A673 (cell line): Measurements from ENCODE around the gene CEACAM1. TPM values are rescaled to one million over a fixed set of nuclear protein-coding genes. Genes with fewer than 3 reads are reported as not detected.

Experiments used
- BruUV-seq: library from RNA; stranded (reverse); fragments of 400-500 nt; replicated peaks from 2 replicates; lab custom pipeline; 2021; lab: Mats Ljungman, UMichigan
- CTCF ChIA-PET: fragments of 300-600 bp; sonication (Branson Sonifier 250); formaldehyde crosslinking; loops from one replicate; lab custom pipeline; 2022; ENCODE audit warnings: antibody characterized with exemption; lab: Charles Lee
- POLR2A ChIA-PET: fragments of 300-600 bp; sonication (Branson Sonifier 250); formaldehyde crosslinking; loops from one replicate; lab custom pipeline; 2022; ENCODE audit warnings: antibody characterized with exemption; ENCODE audit not compliant: low non-redundant PET; lab: Charles Lee
- DNase-seq: peaks from one replicate; pipeline ENCODE4 v3.0.0-alpha.2; 2015; ENCODE audit warnings: low spot score
- H3K27ac ChIP-seq: fragments of 200-600 bp; sonication (generic); 2 replicates; pipeline ENCODE4 v1.5.1; 2016; ENCODE audit warnings: mixed run types, low read depth, mild to moderate bottlenecking, mixed read lengths, antibody characterized with exemption, low read length; ENCODE audit not compliant: poor library complexity, severe bottlenecking
- H3K27me3 ChIP-seq: fragments of 200-600 bp; sonication (generic); replicated peaks from 2 replicates; pipeline ENCODE4 v1.6.1; 2017; ENCODE audit warnings: mixed run types, low read depth, mild to moderate bottlenecking, mixed read lengths, antibody characterized with exemption, low read length; ENCODE audit not compliant: insufficient read depth, poor library complexity
- H3K36me3 ChIP-seq: fragments of 200-600 bp; sonication (generic); 2 replicates; pipeline ENCODE4 v1.6.1; 2016; ENCODE audit warnings: mixed run types, mild to moderate bottlenecking, mixed read lengths, antibody characterized with exemption, low read length; ENCODE audit not compliant: insufficient read depth, poor library complexity, severe bottlenecking
- H3K4me1 ChIP-seq: fragments of 200-600 bp; sonication (generic); 2 replicates; pipeline ENCODE4 v1.6.1; 2017; ENCODE audit warnings: mixed run types, mild to moderate bottlenecking, mixed read lengths, antibody characterized with exemption, low read length; ENCODE audit not compliant: insufficient read depth, poor library complexity, severe bottlenecking
- H3K4me3 ChIP-seq: fragments of 200-600 bp; sonication (generic); 2 replicates; pipeline ENCODE4 v1.5.1; 2016; ENCODE audit warnings: low read depth, mixed run types, mild to moderate bottlenecking, mixed read lengths, low read length; ENCODE audit not compliant: poor library complexity, severe bottlenecking
- H3K9me3 ChIP-seq: fragments of 200-600 bp; sonication (generic); 2 replicates; pipeline ENCODE4 v1.6.1; 2016; ENCODE audit warnings: mixed run types, low read depth, mild to moderate bottlenecking, mixed read lengths, antibody characterized with exemption, low read length; ENCODE audit not compliant: poor library complexity, severe bottlenecking
- CTCF ChIP-seq: fragments of 300-800, 200-600 bp; sonication (generic); conservative IDR thresholded peaks from 2 replicates; pipeline ENCODE4 v1.5.1; 2017; ENCODE audit warnings: low read depth, mild to moderate bottlenecking, antibody characterized with exemption, low read length, moderate library complexity, mixed read lengths
- EZH2 ChIP-seq: fragments of 200-600 bp; sonication (generic); IDR thresholded peaks from 2 replicates; pipeline ENCODE4 v1.6.1; 2017; ENCODE audit warnings: borderline replicate concordance, low read depth, mild to moderate bottlenecking, mixed read lengths, antibody characterized with exemption, low read length; ENCODE audit not compliant: poor library complexity, severe bottlenecking
- intact Hi-C: fragments of 100-400 bp; cut with micrococcal nuclease; formaldehyde crosslinking; loops from one replicate; pipeline ENCODE4 v1.10.0; 2022; ENCODE audit not compliant: unreplicated experiment
- total RNA-seq: library from RNA; stranded (reverse); gene quantifications from 2 replicates; pipeline ENCODE4 v1.2.3, GENCODE V29; 2021

CEACAM1 gene
- total RNA-seq, 1 experiment from 2014 or later: 0.64 TPM

DNA sequence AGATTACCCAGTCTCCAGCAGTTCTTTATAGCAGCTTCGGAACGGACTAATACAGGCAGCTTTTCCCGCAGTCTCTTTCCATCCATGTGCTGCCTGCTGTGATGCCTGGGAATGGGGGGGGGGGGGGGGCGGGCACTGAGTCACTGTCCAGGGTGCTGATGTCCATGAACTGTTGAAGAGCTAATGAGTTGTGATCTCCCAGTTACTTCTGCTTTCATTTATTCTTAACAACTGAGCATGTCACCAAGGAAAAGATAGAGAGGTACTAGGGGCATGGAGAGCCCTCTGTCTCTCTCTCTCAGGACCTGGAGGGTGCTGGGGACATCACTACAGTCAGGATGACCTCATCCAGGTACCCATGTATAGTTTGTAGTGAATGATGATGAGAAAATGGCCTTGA, 20.3 kb upstream of the CEACAM1 start:
- intact Hi-C loops: no loop called here
- Histone ChIP-seq H3K27ac (no peak overlapping the region), H3K4me3 (no peak overlapping the region), H3K27me3 (no peaks in the 10 kb centered on the region), H3K9me3 (no peaks in the 10 kb centered on the region), H3K4me1 (no peaks in the 10 kb centered on the region), H3K36me3 (no peaks in the 10 kb centered on the region)
- no peak for TF ChIP-seq CTCF
- DNase-seq: no peak
- ChIA-PET CTCF (interaction anchor here (0.6 kb wide), 1 partner anchor 1063 kb away, joined by 4 read pairs; no protein-coding TSS in a partner anchor), POLR2A (no interaction called here)
- BruUV-seq: no TSS peak

GRCh38 chr19:42547929-42548328, 19.6 kb upstream of the CEACAM1 start:
- H3K9me3 ChIP-seq: no peaks in the 10 kb centered on the region
- DNase-seq: no peak
- intact Hi-C loops: no loop called here
- no peaks in the 10 kb centered on the region for H3K4me1 ChIP-seq
- no peaks in the 10 kb centered on the region for H3K36me3 ChIP-seq
- H3K4me3 ChIP-seq: no peak overlapping the region
- H3K27ac ChIP-seq: no peak overlapping the region
- ChIA-PET POLR2A (no interaction called here), CTCF (no interaction called here)
- H3K27me3 ChIP-seq: no peaks in the 10 kb centered on the region
- no TSS peak for BruUV-seq
- TF ChIP-seq EZH2: no peak
- TF ChIP-seq CTCF: no peak

DNA sequence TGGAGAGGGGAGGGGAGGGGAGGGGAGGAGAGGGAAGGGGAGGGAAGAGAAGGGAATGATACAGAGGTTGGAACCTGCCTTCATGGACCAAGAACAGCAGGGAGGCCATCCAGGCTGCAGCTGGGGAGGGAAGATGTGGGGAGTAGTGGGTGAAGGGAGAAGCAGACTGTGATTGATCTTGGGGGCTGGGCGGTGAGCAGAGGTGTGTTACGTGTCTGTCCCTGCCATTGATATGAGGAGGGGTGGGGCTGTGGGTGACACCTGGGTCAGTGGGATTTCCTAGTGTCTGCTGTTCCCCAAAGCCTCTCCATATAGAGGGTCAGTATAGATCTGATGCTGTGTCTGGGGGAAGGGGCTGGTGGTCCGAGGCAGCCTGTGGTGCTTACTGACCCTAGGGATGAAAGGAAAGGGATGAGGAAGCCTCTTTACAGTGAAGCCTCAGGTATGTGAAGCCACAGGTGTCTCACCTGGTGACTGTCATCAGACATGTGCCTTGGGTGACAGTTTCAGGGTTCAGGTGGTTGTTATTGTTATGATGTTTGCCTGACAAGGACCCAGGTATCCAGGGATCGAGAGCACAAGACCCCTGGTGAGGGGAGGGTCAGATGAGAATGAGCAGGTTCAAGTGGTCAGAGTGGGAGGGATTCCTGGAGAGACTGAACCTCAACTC, 18.7 kb upstream of the CEACAM1 start:
- no TSS peak for BruUV-seq
- Histone ChIP-seq H3K27ac (no peak overlapping the region), H3K4me1 (no peaks in the 10 kb centered on the region), H3K27me3 (no peaks in the 10 kb centered on the region), H3K36me3 (no peaks in the 10 kb centered on the region), H3K4me3 (no peak overlapping the region), H3K9me3 (no peaks in the 10 kb centered on the region)
- no peak for DNase-seq
- CTCF ChIA-PET: no interaction called here
- TF ChIP-seq EZH2: no peak
- TF ChIP-seq CTCF: no peak
- intact Hi-C loops: no loop called here
- POLR2A ChIA-PET: no interaction called here
